Mesothelial cell of epicardium (in vitro differentiated cells): ENCODE data around the gene UBE2J2. TPM values are rescaled to one million over a fixed set of nuclear protein-coding genes. Genes with fewer than 3 reads are reported as not detected.

ENCODE experiments used
- DNase-seq, 2 experiments: peaks; one replicate each; pipeline ENCODE4 v3.0.0; 2021; ENCODE audit warnings: low spot score in 2 of 2; ENCODE audit not compliant: unreplicated experiment in 2 of 2
- H3K27ac Mint-ChIP-seq: 2 replicates; pipeline ENCODE4 v1.8.0; 2021; ENCODE audit warnings: mixed read lengths
- H3K27me3 Mint-ChIP-seq: 2 replicates; pipeline ENCODE4 v1.8.0; 2021; ENCODE audit warnings: low read depth, mixed read lengths
- H3K36me3 Mint-ChIP-seq: 2 replicates; pipeline ENCODE4 v1.8.0; 2021; ENCODE audit warnings: mixed read lengths
- H3K4me1 Mint-ChIP-seq: 2 replicates; pipeline ENCODE4 v1.8.0; 2021; ENCODE audit warnings: mixed read lengths
- H3K4me3 Mint-ChIP-seq: 2 replicates; pipeline ENCODE4 v1.8.0; 2021; ENCODE audit warnings: mild to moderate bottlenecking, moderate library complexity, mixed read lengths
- H3K9me3 Mint-ChIP-seq: 2 replicates; pipeline ENCODE4 v1.8.0; 2021; ENCODE audit warnings: mixed read lengths
- CTCF ChIP-seq: fragments of 200-600 bp; sonication (generic); IDR thresholded peaks from one replicate; pipeline ENCODE4 v1.5.0; 2021; ENCODE audit warnings: antibody characterized with exemption; ENCODE audit not compliant: unreplicated experiment
- total RNA-seq: library from RNA; stranded (reverse); gene quantifications from 3 replicates; pipeline ENCODE4 v1.2.1, GENCODE V29; 2021

UBE2J2 gene
- total RNA-seq, 1 donor from 2014 or later: 75.7 TPM

GRCh38 chr1:1264868-1265272 lies 8.8 kb downstream of the UBE2J2 start:
- DNase-seq: no peak
- Mint-ChIP-seq H3K27me3 (no peaks in the 10 kb centered on the region), H3K27ac (no peak overlapping the region), H3K4me3 (no peak overlapping the region), H3K4me1 (no peaks in the 10 kb centered on the region), H3K36me3 (peaks cover 27% of the 10 kb centered on the region), H3K9me3 (no peaks in the 10 kb centered on the region)
- no peak for TF ChIP-seq CTCF

- peaks cover 30% of the 10 kb centered on the region for H3K36me3 Mint-ChIP-seq
- no peaks in the 10 kb centered on the region for H3K4me1 Mint-ChIP-seq
These were observed 9.6 kb downstream of the UBE2J2 start for GRCh38 chr1:1264026-1264425.

DNA sequence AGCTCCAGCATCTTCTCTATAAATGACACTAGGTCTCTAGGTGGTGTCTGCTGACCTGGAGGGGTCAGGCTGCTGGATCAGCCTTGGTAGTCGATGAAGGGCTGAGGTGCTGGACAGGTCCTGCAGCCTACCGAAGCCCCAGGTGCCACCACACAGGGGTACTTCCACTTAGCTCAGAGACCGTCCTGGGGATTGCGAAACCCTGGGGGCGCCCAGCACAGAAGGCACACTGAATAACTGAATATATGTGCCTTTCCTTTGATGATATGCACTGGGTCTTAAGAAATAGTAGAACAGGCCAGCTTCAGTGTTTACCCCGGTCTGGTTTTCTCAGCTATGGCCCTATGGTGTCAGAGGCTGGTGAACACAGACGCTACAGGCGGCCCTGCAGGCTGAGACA lies 10.9 kb downstream of the UBE2J2 start:
- no peak overlapping the region for H3K4me3 Mint-ChIP-seq
- DNase-seq: no peak
- H3K27me3 Mint-ChIP-seq: no peaks in the 10 kb centered on the region
- H3K36me3 Mint-ChIP-seq: peaks cover 35% of the 10 kb centered on the region
- no peaks in the 10 kb centered on the region for H3K9me3 Mint-ChIP-seq
- H3K4me1 Mint-ChIP-seq: no peaks in the 10 kb centered on the region
- H3K27ac Mint-ChIP-seq: no peak overlapping the region
- TF ChIP-seq CTCF: no peak

More at GRCh38 chr1:1264026-1264425, 9.6 kb downstream of the UBE2J2 start:
- no peak for DNase-seq
- TF ChIP-seq CTCF: no peak
- H3K27ac Mint-ChIP-seq: no peak overlapping the region
- no peaks in the 10 kb centered on the region for H3K9me3 Mint-ChIP-seq
- H3K27me3 Mint-ChIP-seq: no peaks in the 10 kb centered on the region
- no peak overlapping the region for H3K4me3 Mint-ChIP-seq

GRCh38 chr1:1262071-1262470 lies 11.6 kb downstream of the UBE2J2 start:
- H3K27me3 Mint-ChIP-seq: no peaks in the 10 kb centered on the region
- H3K4me1 Mint-ChIP-seq: no peaks in the 10 kb centered on the region
- H3K9me3 Mint-ChIP-seq: no peaks in the 10 kb centered on the region
- no peak for TF ChIP-seq CTCF
- H3K4me3 Mint-ChIP-seq: no peak overlapping the region
- H3K27ac Mint-ChIP-seq: no peak overlapping the region
- no peak for DNase-seq
- peaks cover 36% of the 10 kb centered on the region for H3K36me3 Mint-ChIP-seq

GRCh38 chr1:1260843-1261560 lies 12.7 kb downstream of the UBE2J2 start:
- Mint-ChIP-seq H3K4me1 (no peaks in the 10 kb centered on the region), H3K9me3 (no peaks in the 10 kb centered on the region), H3K27me3 (no peaks in the 10 kb centered on the region), H3K36me3 (peaks cover 37% of the 10 kb centered on the region), H3K27ac (no peak overlapping the region), H3K4me3 (no peak overlapping the region)
- no peak for TF ChIP-seq CTCF
- DNase-seq: no peak
